DND-41 (cell line): ENCODE measurements around the gene RRP1.

Experiments used
- ATAC-seq: fragments of 200-7000 bp; cut with Tn5 transposase; 3 replicates; pipeline ENCODE4 v1.9.1; 2021; ENCODE audit warnings: low read depth; ENCODE audit not compliant: insufficient read depth
- DNase-seq: peaks from one replicate; pipeline ENCODE4 v3.0.0-alpha.2; 2020
- H2AFZ ChIP-seq: 2 replicates; pipeline ENCODE4 v1.6.0; 2012; ENCODE audit warnings: low read depth, low read length
- H3K27ac ChIP-seq: 2 replicates; pipeline ENCODE4 v1.5.1; 2012; ENCODE audit warnings: low read length, inconsistent platforms
- H3K27me3 ChIP-seq: fragments of 200-600 bp; sonication (generic); 2 replicates; pipeline ENCODE4 v1.6.0; 2012; ENCODE audit warnings: low read length, mild to moderate bottlenecking, inconsistent platforms; ENCODE audit not compliant: insufficient read depth, poor library complexity
- H3K36me3 ChIP-seq: 2 replicates; pipeline ENCODE4 v1.5.1; 2012; ENCODE audit warnings: low read length, inconsistent platforms; ENCODE audit not compliant: insufficient read depth
- H3K4me1 ChIP-seq: 2 replicates; pipeline ENCODE4 v1.5.1; 2012; ENCODE audit warnings: mild to moderate bottlenecking, low read length; ENCODE audit not compliant: insufficient read depth
- H3K4me2 ChIP-seq: 2 replicates; pipeline ENCODE4 v1.6.0; 2012; ENCODE audit warnings: mild to moderate bottlenecking, moderate library complexity, low read length, inconsistent platforms; ENCODE audit not compliant: insufficient read depth
- H3K4me3 ChIP-seq, 2 experiments: fragments of 200-600 bp in 1 of 2; shearing (Covaris generic) in 1 of 2; 2 replicates each; pipeline ENCODE4 v1.5.1; 2012 to 2016; ENCODE audit warnings: inconsistent platforms in 2 of 2, low read length in 2 of 2, mild to moderate bottlenecking in 2 of 2, low read depth in 1 of 2, moderate library complexity in 1 of 2
- H3K79me2 ChIP-seq: 2 replicates; pipeline ENCODE4 v1.6.0; 2012; ENCODE audit warnings: low read length, inconsistent platforms; ENCODE audit not compliant: insufficient read depth
- H3K9ac ChIP-seq: 2 replicates; pipeline ENCODE4 v1.6.0; 2012; ENCODE audit warnings: low read depth, mild to moderate bottlenecking, inconsistent platforms, low read length, moderate library complexity
- H3K9me3 ChIP-seq: 2 replicates; pipeline ENCODE4 v1.5.1; 2012; ENCODE audit warnings: low read length, moderate library complexity, mild to moderate bottlenecking, inconsistent platforms; ENCODE audit not compliant: insufficient read depth, severe bottlenecking
- H4K20me1 ChIP-seq: 2 replicates; pipeline ENCODE4 v1.6.0; 2012; ENCODE audit warnings: low read length; ENCODE audit not compliant: insufficient read depth
- EZH2 ChIP-seq: IDR thresholded peaks from 3 replicates; pipeline ENCODE4 v1.6.1; 2012; ENCODE audit warnings: borderline replicate concordance, low read depth, mild to moderate bottlenecking, moderate library complexity, low read length, inconsistent platforms; ENCODE audit not compliant: severe bottlenecking
- TF ChIP-seq, protein P1 (sequence below): IDR thresholded peaks from 2 replicates; pipeline ENCODE4 v1.5.1; 2012; ENCODE audit warnings: borderline replicate concordance, low read length, moderate library complexity, mild to moderate bottlenecking; ENCODE audit not compliant: poor library complexity, severe bottlenecking; ENCODE audit errors: extremely low read depth

The RRP1 gene

GRCh38 chr21:43758111-43758641 lies 31.2 kb upstream of the RRP1 start:
- H3K36me3 ChIP-seq, result peaks cover 29% of the 10 kb centered on the region

GRCh38 chr21:43758811-43759210 lies 30.6 kb upstream of the RRP1 start:
- no peaks in the 10 kb centered on the region for H3K27me3 ChIP-seq
- H3K4me3 ChIP-seq, result no peak overlapping the region
- no peaks in the 10 kb centered on the region for H4K20me1 ChIP-seq
- H3K79me2 ChIP-seq, result no peaks in the 10 kb centered on the region
- H3K9me3 ChIP-seq, result no peaks in the 10 kb centered on the region
- H2AFZ ChIP-seq, result no peak overlapping the region
- H3K9ac ChIP-seq, result no peak overlapping the region
- peaks cover 24% of the 10 kb centered on the region for H3K36me3 ChIP-seq
- no peak overlapping the region for H3K4me2 ChIP-seq
- no peak overlapping the region for H3K27ac ChIP-seq
- ATAC-seq, result no peak
- TF ChIP-seq, protein P1, sequence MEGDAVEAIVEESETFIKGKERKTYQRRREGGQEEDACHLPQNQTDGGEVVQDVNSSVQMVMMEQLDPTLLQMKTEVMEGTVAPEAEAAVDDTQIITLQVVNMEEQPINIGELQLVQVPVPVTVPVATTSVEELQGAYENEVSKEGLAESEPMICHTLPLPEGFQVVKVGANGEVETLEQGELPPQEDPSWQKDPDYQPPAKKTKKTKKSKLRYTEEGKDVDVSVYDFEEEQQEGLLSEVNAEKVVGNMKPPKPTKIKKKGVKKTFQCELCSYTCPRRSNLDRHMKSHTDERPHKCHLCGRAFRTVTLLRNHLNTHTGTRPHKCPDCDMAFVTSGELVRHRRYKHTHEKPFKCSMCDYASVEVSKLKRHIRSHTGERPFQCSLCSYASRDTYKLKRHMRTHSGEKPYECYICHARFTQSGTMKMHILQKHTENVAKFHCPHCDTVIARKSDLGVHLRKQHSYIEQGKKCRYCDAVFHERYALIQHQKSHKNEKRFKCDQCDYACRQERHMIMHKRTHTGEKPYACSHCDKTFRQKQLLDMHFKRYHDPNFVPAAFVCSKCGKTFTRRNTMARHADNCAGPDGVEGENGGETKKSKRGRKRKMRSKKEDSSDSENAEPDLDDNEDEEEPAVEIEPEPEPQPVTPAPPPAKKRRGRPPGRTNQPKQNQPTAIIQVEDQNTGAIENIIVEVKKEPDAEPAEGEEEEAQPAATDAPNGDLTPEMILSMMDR, result no peak
- TF ChIP-seq EZH2, result no peak
- H3K4me1 ChIP-seq, result no peaks in the 10 kb centered on the region
- DNase-seq, result no peak

More at GRCh38 chr21:43758111-43758641, 31.2 kb upstream of the RRP1 start:
- DNase-seq, result no peak
- Histone ChIP-seq H3K9me3 (no peaks in the 10 kb centered on the region), H3K4me2 (no peak overlapping the region), H3K79me2 (no peaks in the 10 kb centered on the region), H3K27me3 (no peaks in the 10 kb centered on the region), H3K9ac (no peak overlapping the region), H2AFZ (no peak overlapping the region), H3K4me3 (no peak overlapping the region), H3K4me1 (no peaks in the 10 kb centered on the region), H4K20me1 (no peaks in the 10 kb centered on the region; the same call in 1 of the 2 replicates), H3K27ac (no peak overlapping the region)
- no peak for TF ChIP-seq EZH2
- TF ChIP-seq, protein P1, result no peak
- no peak for ATAC-seq

GRCh38 chr21:43759651-43760050 lies 29.7 kb upstream of the RRP1 start:
- Histone ChIP-seq H3K79me2 (no peaks in the 10 kb centered on the region), H3K4me3 (no peak overlapping the region), H3K27ac (no peak overlapping the region), H3K4me2 (no peak overlapping the region), H2AFZ (no peak overlapping the region), H3K36me3 (peaks cover 15% of the 10 kb centered on the region), H3K27me3 (no peaks in the 10 kb centered on the region), H3K9ac (no peak overlapping the region), H4K20me1 (no peaks in the 10 kb centered on the region), H3K4me1 (no peaks in the 10 kb centered on the region), H3K9me3 (no peaks in the 10 kb centered on the region)
- TF ChIP-seq EZH2, result no peak
- TF ChIP-seq, protein P1, result no peak
- DNase-seq (no peak), ATAC-seq (no peak)

- no peaks in the 10 kb centered on the region for H3K4me1 ChIP-seq
- H3K36me3 ChIP-seq, result peaks cover 8% of the 10 kb centered on the region
- TF ChIP-seq, protein P1, result no peak
- no peak for TF ChIP-seq EZH2
- H4K20me1 ChIP-seq, result no peaks in the 10 kb centered on the region
- no peaks in the 10 kb centered on the region for H3K79me2 ChIP-seq
- H3K4me3 ChIP-seq, result no peak overlapping the region
- H3K27me3 ChIP-seq, result no peaks in the 10 kb centered on the region
- DNase-seq, result no peak
- H3K27ac ChIP-seq, result no peak overlapping the region
- H2AFZ ChIP-seq, result no peak overlapping the region
- no peaks in the 10 kb centered on the region for H3K9me3 ChIP-seq
- no peak for ATAC-seq
- H3K4me2 ChIP-seq, result no peak overlapping the region
- no peak overlapping the region for H3K9ac ChIP-seq
Measured at GRCh38 chr21:43760391-43760958, 28.9 kb upstream of the RRP1 start.
